Type B pancreatic cell (in vitro differentiated cells): ENCODE results near the gene TMEM171. TPM values are rescaled to one million over a fixed set of nuclear protein-coding genes. Genes with fewer than 3 reads are reported as not detected.

Experiments used
- DNase-seq: peaks from one replicate; pipeline ENCODE4 v3.0.0; 2021; ENCODE audit warnings: mixed read lengths; ENCODE audit not compliant: unreplicated experiment; ENCODE audit errors: extremely low spot score
- H3K27ac Mint-ChIP-seq: 2 replicates; pipeline ENCODE4 v1.8.0; 2021; ENCODE audit warnings: mild to moderate bottlenecking, mixed read lengths
- H3K27me3 Mint-ChIP-seq: 2 replicates; pipeline ENCODE4 v1.8.0; 2021; ENCODE audit warnings: mixed read lengths
- H3K36me3 Mint-ChIP-seq: 2 replicates; pipeline ENCODE4 v1.8.0; 2021; ENCODE audit warnings: mixed read lengths
- H3K4me1 Mint-ChIP-seq: one replicate; pipeline ENCODE4 v1.8.0; 2021; ENCODE audit warnings: mixed read lengths; ENCODE audit not compliant: unreplicated experiment
- H3K4me3 Mint-ChIP-seq: 2 replicates; pipeline ENCODE4 v1.8.0; 2021; ENCODE audit warnings: mild to moderate bottlenecking, mixed read lengths
- H3K9me3 Mint-ChIP-seq: 2 replicates; pipeline ENCODE4 v1.8.0; 2021; ENCODE audit warnings: mixed read lengths
- total RNA-seq: library from RNA; stranded (reverse); gene quantifications from 2 replicates; pipeline ENCODE4 v1.2.1, GENCODE V29; 2021; ENCODE audit warnings: low replicate concordance
- TF ChIP-seq, protein P1 (sequence below): fragments of 200-600 bp; sonication (generic); conservative IDR thresholded peaks from 2 replicates; pipeline ENCODE4 v1.5.0; 2021; ENCODE audit warnings: antibody characterized with exemption, mild to moderate bottlenecking

TMEM171 gene
- total RNA-seq, 1 donor from 2014 or later: 1.3 TPM

DNA sequence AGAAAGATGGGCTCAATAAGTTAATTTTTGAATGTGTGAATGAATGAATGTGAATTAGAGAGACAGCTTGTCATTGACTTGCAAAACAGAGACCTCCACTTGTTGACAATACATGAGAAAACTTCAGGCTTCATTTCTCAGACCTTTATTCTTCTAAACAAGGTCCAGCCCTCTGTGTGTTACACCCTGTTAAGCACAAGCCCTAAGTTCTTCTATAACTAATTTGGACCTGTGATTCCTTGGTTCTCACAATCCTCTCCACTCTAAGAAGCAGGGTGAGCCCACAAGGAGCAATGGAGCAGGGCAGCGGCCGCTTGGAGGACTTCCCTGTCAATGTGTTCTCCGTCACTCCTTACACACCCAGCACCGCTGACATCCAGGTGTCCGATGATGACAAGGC, 52.6 kb downstream of the TMEM171 start, which contains the start of gene TMEM174:
Gene TMEM174 (plus strand): TSS at position 243 of the 400 bp plus-strand sequence. CDS start 51 bp downstream, at position 294.
- no peak within 1 kb of the TSS for H3K4me3 Mint-ChIP-seq
- H3K27ac Mint-ChIP-seq: no peak within 1 kb of the TSS
- TF ChIP-seq, protein P1, sequence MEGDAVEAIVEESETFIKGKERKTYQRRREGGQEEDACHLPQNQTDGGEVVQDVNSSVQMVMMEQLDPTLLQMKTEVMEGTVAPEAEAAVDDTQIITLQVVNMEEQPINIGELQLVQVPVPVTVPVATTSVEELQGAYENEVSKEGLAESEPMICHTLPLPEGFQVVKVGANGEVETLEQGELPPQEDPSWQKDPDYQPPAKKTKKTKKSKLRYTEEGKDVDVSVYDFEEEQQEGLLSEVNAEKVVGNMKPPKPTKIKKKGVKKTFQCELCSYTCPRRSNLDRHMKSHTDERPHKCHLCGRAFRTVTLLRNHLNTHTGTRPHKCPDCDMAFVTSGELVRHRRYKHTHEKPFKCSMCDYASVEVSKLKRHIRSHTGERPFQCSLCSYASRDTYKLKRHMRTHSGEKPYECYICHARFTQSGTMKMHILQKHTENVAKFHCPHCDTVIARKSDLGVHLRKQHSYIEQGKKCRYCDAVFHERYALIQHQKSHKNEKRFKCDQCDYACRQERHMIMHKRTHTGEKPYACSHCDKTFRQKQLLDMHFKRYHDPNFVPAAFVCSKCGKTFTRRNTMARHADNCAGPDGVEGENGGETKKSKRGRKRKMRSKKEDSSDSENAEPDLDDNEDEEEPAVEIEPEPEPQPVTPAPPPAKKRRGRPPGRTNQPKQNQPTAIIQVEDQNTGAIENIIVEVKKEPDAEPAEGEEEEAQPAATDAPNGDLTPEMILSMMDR: no peak
- DNase-seq: no peak
- peaks cover 10% of the 10 kb centered on the region for H3K27me3 Mint-ChIP-seq
- H3K9me3 Mint-ChIP-seq: no peaks in the 10 kb centered on the region
- no peaks in the 10 kb centered on the region for H3K4me1 Mint-ChIP-seq
- no peaks in the 10 kb centered on the region for H3K36me3 Mint-ChIP-seq

DNA sequence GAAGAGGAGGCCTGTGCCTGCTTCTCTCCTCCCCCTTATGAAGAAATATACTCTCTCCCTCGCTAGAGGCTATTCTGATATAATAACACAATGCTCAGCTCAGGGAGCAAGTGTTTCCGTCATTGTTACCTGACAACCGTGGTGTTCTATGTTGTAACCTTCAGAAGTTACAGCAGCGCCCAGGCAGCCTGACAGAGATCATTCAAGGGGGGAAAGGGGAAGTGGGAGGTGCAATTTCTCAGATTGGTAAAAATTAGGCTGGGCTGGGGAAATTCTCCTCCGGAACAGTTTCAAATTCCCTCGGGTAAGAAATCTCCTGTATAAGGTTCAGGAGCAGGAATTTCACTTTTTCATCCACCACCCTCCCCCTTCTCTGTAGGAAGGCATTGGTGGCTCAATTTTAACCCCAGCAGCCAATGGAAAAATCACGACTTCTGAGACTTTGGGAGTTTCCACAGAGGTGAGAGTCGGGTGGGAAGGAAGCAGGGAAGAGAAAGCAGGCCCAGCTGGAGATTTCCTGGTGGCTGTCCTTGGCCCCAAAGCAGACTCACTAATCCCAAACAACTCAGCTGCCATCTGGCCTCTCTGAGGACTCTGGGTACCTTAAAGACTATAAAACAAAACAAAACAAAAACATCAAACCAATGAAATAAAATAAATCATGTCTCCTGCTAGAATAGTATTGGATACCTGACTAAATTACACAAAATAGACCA, 53.9 kb downstream of the TMEM171 start:
- no peaks in the 10 kb centered on the region for H3K9me3 Mint-ChIP-seq
- no peak overlapping the region for H3K27ac Mint-ChIP-seq
- H3K27me3 Mint-ChIP-seq: peaks cover 17% of the 10 kb centered on the region
- DNase-seq: no peak
- H3K36me3 Mint-ChIP-seq: no peaks in the 10 kb centered on the region
- H3K4me1 Mint-ChIP-seq: no peaks in the 10 kb centered on the region
- H3K4me3 Mint-ChIP-seq: no peak overlapping the region
- TF ChIP-seq, protein P1: no peak

DNA sequence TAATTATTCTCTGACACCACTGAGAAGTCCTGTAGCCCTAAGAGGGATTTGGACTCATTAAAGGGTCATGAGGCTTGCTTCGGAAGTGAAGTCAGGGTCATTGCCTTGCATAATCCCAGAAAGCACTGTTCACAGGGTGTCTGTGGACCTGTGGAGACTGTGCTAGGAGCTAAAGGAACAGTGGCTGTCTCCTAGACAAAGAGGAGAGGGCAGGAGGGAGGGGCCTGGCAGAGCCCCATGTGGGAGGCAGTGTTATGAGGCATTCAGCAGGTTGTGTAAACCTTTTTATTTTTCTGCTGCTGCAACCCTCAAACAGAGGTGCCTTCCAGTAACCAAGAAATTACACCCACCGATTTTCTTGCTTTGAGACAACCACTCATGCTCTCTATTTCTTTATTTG, 55.9 kb downstream of the TMEM171 start:
- H3K9me3 Mint-ChIP-seq: no peaks in the 10 kb centered on the region
- H3K4me3 Mint-ChIP-seq: no peak overlapping the region

GRCh38 chr5:73178265-73178664, 57.9 kb downstream of the TMEM171 start:
- TF ChIP-seq, protein P1: no peak
- Mint-ChIP-seq H3K36me3 (no peaks in the 10 kb centered on the region), H3K4me1 (peaks cover 3% of the 10 kb centered on the region), H3K27ac (no peak overlapping the region), H3K27me3 (peaks cover 22% of the 10 kb centered on the region), H3K9me3 (no peaks in the 10 kb centered on the region), H3K4me3 (no peak overlapping the region)
- no peak for DNase-seq

More for the DNA sequence above, 55.9 kb downstream of the TMEM171 start:
- H3K4me1 Mint-ChIP-seq: no peaks in the 10 kb centered on the region
- TF ChIP-seq, protein P1: no peak
- DNase-seq: no peak
- no peaks in the 10 kb centered on the region for H3K36me3 Mint-ChIP-seq
- peaks cover 22% of the 10 kb centered on the region for H3K27me3 Mint-ChIP-seq
- no peak overlapping the region for H3K27ac Mint-ChIP-seq

GRCh38 chr5:73179730-73180129, 59.4 kb downstream of the TMEM171 start:
- Mint-ChIP-seq H3K36me3 (no peaks in the 10 kb centered on the region), H3K4me3 (no peak overlapping the region), H3K9me3 (no peaks in the 10 kb centered on the region), H3K27me3 (peaks cover 23% of the 10 kb centered on the region), H3K4me1 (peaks cover 5% of the 10 kb centered on the region), H3K27ac (no peak overlapping the region)
- TF ChIP-seq, protein P1: no peak
- DNase-seq: no peak
